ENCODE results near the gene AICDA.

AICDA gene

GRCh38 chr12:8553088-8553627, 59.5 kb downstream of the AICDA start:
- DNase-seq = no peak

Data from DMS153 (cell line).